T47D (cell line): ENCODE data around the gene RAPH1.
"Not testable (repeated sequence)": the region's sequence is repeated elsewhere in the genome, so short reads cannot be mapped to it uniquely, and the experiment has no call there.

ENCODE experiments used
- DNase-seq, 2 experiments: peaks; one replicate each; pipeline versions ENCODE4 v3.0.0 to v3.0.0-alpha.2; 2011 to 2012; ENCODE audit warnings: low read depth in 1 of 2, low spot score in 1 of 2
- JUND ChIP-seq: IDR thresholded peaks from 2 replicates; pipeline ENCODE4 v1.6.1; 2012; ENCODE audit warnings: low read depth
- in situ Hi-C: cut with HindIII; loops from 2 replicates; pipeline ENCODE4 v1.10.0; 2016; ENCODE audit warnings: low sequenced_read_pairs, low pct_unique_long_range_greater_than_20kb

RAPH1 gene

DNA sequence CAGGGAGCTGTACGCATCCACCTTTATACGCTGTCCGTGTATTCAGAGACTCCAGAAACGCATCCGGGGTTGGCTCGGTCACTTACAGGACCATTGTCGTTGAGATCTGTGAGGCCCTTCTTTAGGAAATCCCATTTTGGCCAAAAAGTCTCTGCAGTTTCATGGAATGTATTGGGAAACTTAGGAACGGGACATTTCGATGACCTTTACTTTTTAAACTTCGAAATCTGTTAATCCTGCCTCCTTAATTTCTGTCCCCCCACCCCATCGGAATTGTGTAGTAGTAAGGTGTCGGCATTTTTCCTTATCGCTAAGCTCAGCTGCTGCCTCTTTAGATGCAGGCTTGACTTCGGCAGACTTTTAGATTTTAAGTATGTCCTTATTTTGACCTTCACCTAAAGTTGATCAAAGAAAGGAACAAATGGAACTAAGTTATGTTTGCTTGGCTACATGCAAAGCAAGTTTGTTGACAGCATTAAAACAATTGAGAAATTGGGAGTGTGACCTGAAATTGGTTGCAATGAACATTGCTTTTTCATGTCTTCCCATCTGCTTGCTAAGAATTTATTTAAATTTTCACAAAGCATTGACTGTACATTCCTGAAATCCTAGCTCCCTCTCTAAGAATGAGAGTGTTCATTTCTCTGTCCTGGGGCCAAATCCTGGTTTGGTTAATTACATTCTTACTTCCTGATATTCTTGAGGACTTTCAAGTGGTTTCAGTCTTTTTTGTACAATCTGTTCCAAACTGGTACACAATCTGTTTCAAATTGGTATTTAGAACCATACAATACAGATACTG lies 884 bp upstream of the RAPH1 start:
- no peak for DNase-seq
- in situ Hi-C loops, result no loop called here
- no peak for TF ChIP-seq JUND

DNA sequence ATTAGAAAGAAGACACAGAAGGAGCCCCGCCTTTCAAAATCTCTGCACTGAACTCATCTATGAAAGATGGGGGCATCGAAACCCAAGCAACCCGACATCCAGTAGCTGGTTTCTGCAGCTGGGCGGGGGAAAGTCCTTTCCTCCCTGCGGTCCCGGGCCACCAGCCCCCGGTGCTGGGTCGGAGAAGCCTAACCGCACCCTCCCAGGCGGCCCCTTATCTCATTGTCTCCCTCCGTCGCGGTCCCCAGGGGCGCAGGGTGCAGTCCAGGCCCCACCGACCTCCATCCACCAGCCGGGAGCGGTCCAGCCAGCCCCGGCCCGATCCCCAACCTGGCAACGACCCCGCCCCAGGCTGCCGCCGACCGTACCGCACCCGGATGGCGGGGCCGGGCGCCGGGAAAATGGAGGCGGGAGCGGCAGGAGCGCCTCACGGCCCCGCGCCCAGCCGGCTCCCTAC lies 452 bp downstream of the RAPH1 start:
- TF ChIP-seq JUND, result no peak
- DNase-seq, result peak; percentile 0 to 29
- in situ Hi-C loops, result no loop called here

DNA sequence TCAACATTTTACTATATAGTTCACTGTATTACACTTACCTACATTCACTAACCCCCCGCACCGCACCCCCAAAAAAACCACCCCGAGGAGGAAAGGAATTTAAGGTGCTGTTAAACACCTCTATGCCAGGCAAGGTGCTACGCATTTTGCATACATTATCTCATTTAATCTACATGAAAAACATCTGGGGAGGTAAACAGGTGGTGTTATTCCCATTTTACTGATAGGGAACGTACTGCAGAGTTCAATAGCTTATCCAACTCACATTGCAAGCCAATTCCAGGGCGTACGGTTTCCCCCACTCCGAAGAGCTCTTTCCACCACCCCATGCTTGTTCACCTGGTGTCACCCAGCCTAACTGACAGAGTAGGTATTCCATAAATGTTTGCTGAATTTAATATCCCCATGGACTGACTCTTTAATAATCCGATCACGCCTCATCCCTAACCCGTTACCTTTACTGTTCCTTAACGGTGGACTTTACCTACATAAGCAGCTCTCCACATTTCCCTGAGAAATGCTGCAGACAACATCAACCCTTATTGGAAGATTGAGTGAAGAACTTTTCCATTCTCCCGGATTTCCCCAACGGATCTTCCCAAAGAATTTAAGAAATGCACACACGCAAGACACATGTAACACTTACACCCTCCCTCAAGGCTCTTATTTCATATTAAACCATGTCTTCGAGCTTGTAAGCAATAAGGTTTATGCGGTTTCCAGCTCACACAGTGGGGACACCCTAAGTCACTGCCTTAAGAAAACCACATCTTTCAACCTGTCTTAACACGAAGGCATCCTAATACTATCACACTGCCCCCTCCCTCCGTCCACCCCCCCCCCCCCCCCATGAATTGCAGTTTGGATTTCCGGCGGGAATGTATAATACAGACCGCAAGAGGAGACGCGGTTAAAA lies 1.2 kb downstream of the RAPH1 start:
- no peak for TF ChIP-seq JUND
- peak; percentile 10 to 21 for DNase-seq
- in situ Hi-C loops, result no loop called here

DNA sequence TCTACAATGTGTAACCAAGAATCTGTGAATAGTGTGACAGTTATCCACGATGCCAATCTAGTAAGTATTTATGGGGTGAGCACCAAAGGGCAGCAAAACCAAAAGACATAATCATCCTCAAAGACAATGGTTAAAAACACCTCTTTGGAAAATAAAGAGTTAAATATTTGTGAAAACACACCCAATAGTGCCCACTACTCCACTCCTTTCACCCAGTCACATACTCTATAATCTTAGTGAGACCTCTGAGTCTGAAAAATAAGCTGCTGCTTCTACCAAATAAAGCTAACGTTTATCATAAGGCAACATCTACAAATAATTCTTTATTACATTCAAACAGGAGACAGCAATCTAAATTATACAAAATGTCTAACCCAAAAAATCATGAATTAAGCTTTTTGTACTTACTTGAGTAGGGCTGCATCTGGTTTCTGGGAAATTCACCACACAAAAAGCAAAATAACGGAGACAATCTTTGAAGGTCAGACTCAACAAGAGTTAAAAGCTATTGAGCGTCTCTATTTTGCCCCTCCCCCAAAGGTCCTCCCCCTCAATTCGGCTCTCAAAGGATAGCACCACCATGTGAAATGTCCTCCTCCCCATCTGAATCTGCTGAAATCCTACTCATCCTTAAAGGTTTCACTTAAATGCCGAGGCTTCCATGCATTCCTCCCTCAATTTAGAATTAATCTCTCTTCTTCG lies 2.0 kb downstream of the RAPH1 start:
- TF ChIP-seq JUND, result no peak
- in situ Hi-C loops, result no loop called here
- peak in 1 of 2 experiments; percentile 1 for DNase-seq

DNA sequence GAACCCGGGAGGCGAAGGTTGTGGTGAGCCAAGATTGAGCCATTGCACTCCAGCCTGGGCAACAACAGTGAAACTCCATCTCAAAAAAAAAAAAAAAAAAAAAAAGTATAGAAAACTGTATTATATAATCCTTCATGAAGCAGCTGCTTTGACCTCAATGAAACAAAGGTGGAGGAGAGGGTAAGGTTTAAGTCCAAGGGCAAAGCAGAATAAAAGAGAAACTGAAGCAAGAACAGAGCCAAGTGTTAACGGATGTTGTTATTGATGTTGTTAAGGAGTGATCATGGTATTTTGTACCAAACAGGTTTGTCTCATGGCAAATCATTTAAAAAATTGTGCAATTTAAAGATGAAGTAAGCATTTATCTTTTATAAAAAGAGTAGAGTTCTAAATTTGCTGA lies 7.4 kb downstream of the RAPH1 start:
- no peak for DNase-seq
- no peak for TF ChIP-seq JUND
- in situ Hi-C loops, result no loop called here

DNA sequence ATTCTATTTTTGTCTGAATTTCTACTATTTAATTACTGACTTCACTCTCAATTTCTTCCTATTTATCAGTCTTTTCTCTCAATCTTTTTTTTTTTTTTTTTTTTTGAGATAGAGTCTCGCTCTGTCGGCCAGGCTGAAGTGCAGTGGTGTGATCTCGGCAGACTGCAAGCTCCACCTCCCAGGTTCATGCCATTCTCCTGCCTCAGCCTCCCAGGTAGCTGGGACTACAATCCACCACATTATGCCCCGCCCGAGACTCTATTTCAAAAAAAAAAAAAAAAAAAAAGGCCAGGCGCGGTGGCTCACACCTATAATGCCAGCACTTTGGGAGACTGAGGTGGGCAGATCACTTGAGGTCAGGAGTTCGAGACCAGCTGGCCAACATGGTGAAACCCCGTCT lies 21.8 kb downstream of the RAPH1 start:
- DNase-seq, in situ Hi-C loops: not testable (repeated sequence)

DNA sequence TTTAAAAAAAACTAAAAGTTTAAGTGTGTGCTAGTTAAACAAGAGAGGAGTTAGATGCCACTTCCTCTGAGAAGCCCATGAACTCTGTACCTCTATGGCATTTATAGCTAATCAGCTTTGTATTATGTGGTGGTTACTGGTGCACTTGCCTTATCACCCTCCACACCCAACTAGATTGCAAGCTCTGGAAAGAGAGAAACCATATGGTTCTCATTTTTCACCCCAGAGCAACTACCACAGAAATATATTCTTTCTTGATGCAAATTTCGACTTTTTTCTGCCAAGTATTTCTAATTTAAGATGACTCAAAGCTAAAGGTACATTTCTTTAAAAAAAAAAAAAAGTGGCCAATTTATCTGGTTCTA lies 24.2 kb downstream of the RAPH1 start:
- in situ Hi-C loops, result no loop called here

DNA sequence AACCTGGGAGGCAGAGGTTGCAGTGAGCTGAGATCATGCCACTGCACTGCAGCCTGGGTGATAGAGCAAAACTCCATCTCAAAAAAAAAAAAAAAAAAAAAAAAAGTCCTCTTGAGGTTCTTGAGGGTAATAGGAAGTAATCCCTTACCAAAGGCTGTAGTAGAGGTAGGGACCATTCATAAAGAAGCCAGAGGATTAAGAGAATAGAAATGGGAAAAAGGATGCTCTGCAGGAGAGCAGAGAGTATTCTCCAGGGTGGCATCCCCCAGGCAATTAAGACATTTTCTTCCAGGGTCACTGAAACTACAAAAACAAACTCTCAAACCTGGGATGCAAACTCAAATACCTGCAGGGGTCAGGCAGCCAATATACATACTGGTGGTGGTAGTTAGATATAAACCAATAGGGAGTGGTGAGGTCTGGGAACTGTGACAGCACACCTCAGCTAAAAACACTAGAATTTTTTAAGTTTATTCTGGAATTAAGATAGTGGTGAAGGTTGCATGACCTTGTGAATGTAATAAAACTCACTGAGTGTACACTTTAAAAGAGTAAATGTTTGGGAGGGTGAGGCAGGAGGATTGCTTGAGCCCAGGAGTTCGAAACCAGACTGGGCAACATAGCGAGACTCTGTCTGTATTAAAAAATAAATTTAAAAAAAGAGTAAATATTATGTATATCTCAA lies 24.7 kb downstream of the RAPH1 start:
- no peak for TF ChIP-seq JUND
- in situ Hi-C loops, result no loop called here
- no peak for DNase-seq

More for the DNA sequence above, 24.2 kb downstream of the RAPH1 start:
- no peak for DNase-seq
- TF ChIP-seq JUND, result no peak

DNA sequence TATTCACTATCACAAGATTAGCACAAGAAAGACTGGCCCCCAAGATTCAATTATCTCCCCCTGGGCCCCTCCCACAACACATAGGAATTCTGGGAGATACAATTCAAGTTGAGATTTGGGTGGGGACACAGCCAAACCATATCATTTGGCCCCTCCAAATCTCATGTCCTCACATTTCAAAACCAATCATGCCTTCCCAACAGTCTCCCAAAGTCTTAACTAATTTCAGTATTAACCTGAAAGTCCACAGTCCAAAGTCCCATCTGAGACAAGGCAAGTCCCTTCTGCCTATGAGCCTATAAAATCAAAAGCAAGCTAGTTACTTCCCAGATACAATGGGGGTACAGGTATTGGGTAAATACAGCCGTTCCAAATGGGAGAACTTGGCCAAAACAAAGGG lies 31.6 kb downstream of the RAPH1 start:
- DNase-seq, in situ Hi-C loops: not testable (repeated sequence)

DNA sequence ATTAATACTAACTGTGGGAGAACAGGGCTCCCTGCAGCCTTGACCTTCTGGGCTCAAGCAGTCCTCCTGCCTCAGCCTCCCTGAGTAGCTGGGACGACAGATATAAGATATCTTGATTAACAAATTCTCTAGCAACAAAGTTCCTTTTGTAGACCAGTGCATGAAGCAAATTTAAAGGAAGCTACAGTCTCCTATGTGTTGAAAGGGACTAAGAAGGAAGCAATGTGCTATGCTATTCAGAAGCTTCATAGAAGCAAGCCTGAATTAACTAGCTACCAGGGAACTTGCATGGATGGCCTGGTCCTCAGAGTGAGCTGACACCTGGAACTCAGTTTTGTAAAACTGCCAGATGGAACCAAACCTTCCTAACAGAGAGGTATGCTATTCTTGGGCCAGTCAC lies 33.2 kb downstream of the RAPH1 start:
- TF ChIP-seq JUND, result no peak
- no peak for DNase-seq
- in situ Hi-C loops, result no loop called here

DNA sequence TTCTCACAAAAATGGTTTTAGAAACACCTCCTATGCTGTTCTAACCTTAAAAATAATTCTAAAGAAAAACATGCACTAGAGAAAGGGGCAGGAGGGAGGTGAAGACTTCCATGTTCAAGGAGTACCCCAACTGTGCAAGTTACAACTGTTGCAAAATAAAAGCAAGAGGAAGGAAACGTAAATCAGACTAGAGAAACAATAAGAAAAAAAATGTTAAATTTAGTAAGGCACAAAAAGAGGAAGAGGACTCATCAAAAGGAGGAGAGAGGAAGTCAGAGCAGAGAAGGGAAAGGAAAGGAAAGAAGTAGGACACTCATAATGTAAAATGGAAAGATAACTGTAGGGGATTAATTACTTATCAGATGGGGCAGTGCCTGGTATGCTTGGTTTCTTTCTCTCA lies 34.1 kb downstream of the RAPH1 start:
- in situ Hi-C loops, result no loop called here
- DNase-seq, result no peak

DNA sequence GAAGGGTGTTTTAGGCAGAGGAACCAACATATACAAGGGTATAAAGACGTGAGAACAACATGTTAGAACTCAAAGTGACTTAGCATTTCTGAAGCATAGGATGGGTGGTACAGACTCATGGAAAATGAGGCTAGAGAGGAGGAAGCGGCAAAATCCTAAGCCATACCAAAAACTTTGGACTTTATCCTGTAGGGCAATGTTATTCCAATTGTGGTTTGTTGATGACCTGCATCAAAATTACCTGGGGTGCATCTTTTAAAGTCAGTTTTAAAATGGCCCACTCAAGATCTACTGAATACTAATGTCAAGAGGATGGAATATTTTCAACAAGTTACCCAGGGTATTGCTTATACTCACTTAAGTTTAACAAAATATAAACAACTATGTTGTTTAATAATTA lies 34.8 kb downstream of the RAPH1 start:
- no peak for TF ChIP-seq JUND
- in situ Hi-C loops, result no loop called here
- no peak for DNase-seq

More for the DNA sequence above, 34.1 kb downstream of the RAPH1 start:
- no peak for TF ChIP-seq JUND

DNA sequence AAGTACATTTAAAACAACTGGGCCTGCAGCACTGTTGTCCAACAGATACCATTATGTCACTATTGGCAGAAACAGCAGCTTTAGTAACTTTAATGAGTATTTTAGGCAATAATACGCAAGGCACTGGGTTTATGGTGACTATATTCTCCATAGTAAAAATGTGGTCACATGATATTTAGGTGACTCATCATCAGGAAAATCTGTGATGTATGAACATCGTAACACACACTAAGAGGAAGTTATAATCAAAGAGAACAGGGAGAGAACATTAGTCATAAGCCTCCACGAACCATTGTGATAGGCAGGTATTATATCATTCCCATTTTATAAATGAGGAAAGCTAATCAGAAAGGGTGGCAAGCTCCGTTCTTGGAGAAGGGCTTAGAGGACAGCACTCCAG lies 36.9 kb downstream of the RAPH1 start:
- no peak for TF ChIP-seq JUND
- DNase-seq, result no peak
- in situ Hi-C loops, result no loop called here
